Loucy (cell line): Measurements from ENCODE around the gene ZNF655.

Experiments
- H2AFZ ChIP-seq: fragments of 200-600 bp; sonication (generic); 2 replicates; pipeline ENCODE4 v1.6.0; 2016; ENCODE audit warnings: antibody characterized with exemption, mild to moderate bottlenecking, low read length, moderate library complexity
- H3F3A ChIP-seq: fragments of 200-600 bp; 2 replicates; pipeline ENCODE4 v1.6.0; 2016; ENCODE audit warnings: antibody characterized with exemption, low read depth, mild to moderate bottlenecking
- H3K27me3 ChIP-seq: fragments of 200-600 bp; sonication (generic); 2 replicates; pipeline ENCODE4 v1.6.1; 2014; ENCODE audit warnings: low read length, mild to moderate bottlenecking; ENCODE audit not compliant: insufficient read depth, poor library complexity, severe bottlenecking
- H3K36me3 ChIP-seq: fragments of 200-600 bp; sonication (generic); 2 replicates; pipeline ENCODE4 v1.6.1; 2016; ENCODE audit warnings: low read length; ENCODE audit not compliant: insufficient read depth
- H3K4me1 ChIP-seq: fragments of 200-600 bp; sonication (generic); 2 replicates; pipeline ENCODE4 v1.5.1; 2014; ENCODE audit warnings: low read length, mild to moderate bottlenecking; ENCODE audit not compliant: insufficient read depth, poor library complexity, severe bottlenecking
- H3K4me2 ChIP-seq: fragments of 200-600 bp; sonication (generic); 2 replicates; pipeline ENCODE4 v1.6.0; 2014; ENCODE audit warnings: antibody characterized with exemption, low read length, low read depth, mild to moderate bottlenecking; ENCODE audit not compliant: poor library complexity, severe bottlenecking
- H3K4me3 ChIP-seq: fragments of 200-600 bp; sonication (generic); 2 replicates; pipeline ENCODE4 v1.5.1; 2014; ENCODE audit warnings: low read length, mild to moderate bottlenecking, mixed read lengths; ENCODE audit not compliant: poor library complexity, severe bottlenecking
- H3K79me2 ChIP-seq: fragments of 200-600 bp; sonication (generic); 2 replicates; pipeline ENCODE4 v1.6.1; 2014; ENCODE audit warnings: low read length; ENCODE audit not compliant: insufficient read depth
- H3K9ac ChIP-seq: fragments of 200-600 bp; sonication (generic); 2 replicates; pipeline ENCODE4 v1.6.0; 2014; ENCODE audit warnings: mild to moderate bottlenecking, low read depth, low read length, moderate library complexity; ENCODE audit not compliant: poor library complexity, severe bottlenecking
- H3K9me2 ChIP-seq: fragments of 200-600 bp; sonication (generic); replicated peaks from 2 replicates; pipeline ENCODE4 v1.6.1; 2016; ENCODE audit warnings: low read depth, low read length, mixed read lengths
- H3K9me3 ChIP-seq: fragments of 200-600 bp; sonication (generic); 2 replicates; pipeline ENCODE4 v1.6.1; 2014; ENCODE audit warnings: mild to moderate bottlenecking, antibody characterized with exemption, low read length, low read depth; ENCODE audit not compliant: insufficient read depth
- H4K20me1 ChIP-seq: fragments of 200-600 bp; sonication (generic); 2 replicates; pipeline ENCODE4 v1.6.0; 2014; ENCODE audit warnings: antibody characterized with exemption, low read length, mild to moderate bottlenecking; ENCODE audit not compliant: insufficient read depth, poor library complexity, severe bottlenecking
- CTCF ChIP-seq: fragments of 200-600 bp; sonication (generic); conservative IDR thresholded peaks from 2 replicates; pipeline ENCODE4 v1.5.1; 2014; ENCODE audit warnings: mild to moderate bottlenecking, antibody characterized with exemption, low read length
- EZH2phosphoT487 ChIP-seq: fragments of 200-600 bp; IDR thresholded peaks from 2 replicates; pipeline ENCODE4 v1.6.1; 2018; ENCODE audit warnings: antibody characterized with exemption, mild to moderate bottlenecking, moderate library complexity, borderline replicate concordance

The ZNF655 gene

DNA sequence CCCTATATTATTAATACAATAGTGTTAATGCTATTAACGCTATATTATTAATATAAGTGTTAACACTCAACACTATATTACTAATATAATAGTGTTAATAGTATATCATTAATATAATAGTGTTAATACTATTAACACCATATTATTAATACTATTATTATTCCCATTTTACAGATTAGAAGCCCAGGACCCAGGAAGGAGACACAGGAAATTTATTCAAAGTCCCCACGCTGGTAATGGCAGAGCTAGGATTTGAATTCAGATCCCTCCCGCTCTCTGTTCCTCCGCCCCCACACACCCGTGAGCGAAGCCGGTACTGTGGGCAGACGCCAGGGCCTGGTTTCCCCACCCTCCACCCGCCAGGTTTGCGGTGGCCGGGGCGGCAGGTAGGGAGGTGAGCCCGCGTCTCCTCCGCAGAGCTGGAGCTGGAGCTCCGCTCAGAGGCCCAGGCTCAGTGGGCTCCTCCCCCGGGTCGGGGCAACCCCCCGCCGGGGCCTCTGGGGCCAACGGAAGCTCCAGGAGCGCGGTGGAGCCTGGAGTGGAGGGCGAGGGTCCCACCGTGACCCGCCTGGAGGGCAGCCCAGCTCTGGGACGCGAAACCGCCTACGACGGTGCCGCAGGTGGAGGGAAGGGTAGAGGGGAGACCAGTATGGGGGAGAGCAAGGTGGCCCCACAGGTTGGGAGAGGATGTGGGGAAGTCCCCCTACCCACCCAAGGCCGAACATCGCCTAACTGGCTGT lies 39.5 kb downstream of the ZNF655 start, which contains the start of gene TMEM225B:
TMEM225B (plus strand) TSS at position 506 of the 740 bp plus-strand sequence. CDS start 6,122 bp downstream, outside the sequence.
- Histone ChIP-seq H3K4me2 (no peak within 1 kb of the TSS), H3K79me2 (no peaks in the 10 kb centered on the region)

DNA sequence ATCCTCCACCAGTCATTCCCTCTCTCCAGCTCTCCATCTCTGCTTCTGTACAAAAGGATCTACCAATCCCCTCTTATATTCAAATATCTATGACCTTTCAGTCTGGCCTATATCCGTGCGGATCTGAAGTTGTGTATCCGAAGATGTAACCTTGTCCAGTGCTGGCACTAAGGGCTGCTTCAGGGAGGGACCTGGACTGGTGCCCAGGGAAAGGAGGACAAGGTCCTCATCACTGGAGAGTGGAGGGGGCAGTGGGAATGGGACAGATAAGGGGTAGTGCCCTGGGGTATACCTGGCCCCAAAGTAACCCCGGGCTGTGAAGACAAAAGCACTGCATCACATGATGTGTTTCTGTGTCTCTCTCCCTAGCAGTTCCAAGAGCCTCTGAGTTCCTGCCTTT lies 41.4 kb downstream of the ZNF655 start:
- Histone ChIP-seq H3K27me3 (no peaks in the 10 kb centered on the region), H3K4me2 (no peak overlapping the region), H3K79me2 (no peaks in the 10 kb centered on the region), H3K4me3 (no peak overlapping the region), H3K4me1 (no peaks in the 10 kb centered on the region), H3K9me3 (no peaks in the 10 kb centered on the region), H3K9me2 (no peaks in the 10 kb centered on the region), H3K9ac (no peak overlapping the region), H2AFZ (no peak overlapping the region), H3K36me3 (no peaks in the 10 kb centered on the region), H3F3A (no peaks in the 10 kb centered on the region), H4K20me1 (no peaks in the 10 kb centered on the region)
- TF ChIP-seq CTCF (no peak), EZH2phosphoT487 (no peak)

More for the DNA sequence above, 39.5 kb downstream of the ZNF655 start, which contains the start of gene TMEM225B:
- H3K36me3 ChIP-seq = no peaks in the 10 kb centered on the region
- TF ChIP-seq CTCF = no peak
- no peak for TF ChIP-seq EZH2phosphoT487
- H4K20me1 ChIP-seq = no peaks in the 10 kb centered on the region
- H3K4me3 ChIP-seq = no peak within 1 kb of the TSS
- H3K9ac ChIP-seq = no peak within 1 kb of the TSS
- H3F3A ChIP-seq = no peaks in the 10 kb centered on the region
- H3K9me2 ChIP-seq = no peaks in the 10 kb centered on the region
- H3K9me3 ChIP-seq = no peaks in the 10 kb centered on the region
- no peak within 1 kb of the TSS for H2AFZ ChIP-seq
- no peaks in the 10 kb centered on the region for H3K4me1 ChIP-seq
- no peaks in the 10 kb centered on the region for H3K27me3 ChIP-seq

DNA sequence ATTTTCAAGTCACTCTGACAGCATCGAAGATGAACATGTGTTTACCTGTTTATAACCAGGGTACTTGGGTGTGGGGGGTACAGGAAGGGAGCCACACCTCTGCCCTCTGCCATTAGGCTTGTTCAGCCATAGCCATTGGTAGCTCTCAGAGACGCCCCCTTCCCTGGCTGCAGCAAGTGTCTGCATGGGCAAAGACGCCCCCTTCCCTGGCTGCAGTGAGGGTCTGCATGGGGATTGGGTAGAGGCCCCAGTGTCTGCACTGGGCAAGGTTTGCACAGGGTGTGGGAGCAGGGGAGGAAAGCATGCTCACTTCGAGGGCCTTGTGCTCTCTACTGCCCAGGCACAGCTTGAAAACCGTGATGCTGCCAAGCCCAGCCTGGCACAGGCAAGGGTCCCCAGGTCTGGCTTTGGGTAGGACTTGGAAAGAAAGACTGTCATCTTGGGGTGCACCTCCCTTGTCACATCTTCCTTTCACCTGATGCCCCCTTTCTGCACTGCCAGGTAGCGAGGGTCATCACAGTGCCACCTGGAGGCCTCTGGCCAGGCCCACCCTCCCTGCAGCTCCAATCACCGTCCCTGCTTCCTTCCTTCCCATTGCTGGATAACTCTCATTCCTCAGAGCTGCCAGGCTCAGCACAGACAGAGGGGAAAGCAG lies 43.3 kb downstream of the ZNF655 start:
- Histone ChIP-seq H3K79me2 (no peaks in the 10 kb centered on the region), H3K27me3 (no peaks in the 10 kb centered on the region), H3K4me3 (no peak overlapping the region), H2AFZ (no peak overlapping the region), H4K20me1 (no peaks in the 10 kb centered on the region), H3K4me1 (no peaks in the 10 kb centered on the region), H3K36me3 (no peaks in the 10 kb centered on the region), H3K9me2 (no peaks in the 10 kb centered on the region), H3F3A (no peaks in the 10 kb centered on the region), H3K9me3 (no peaks in the 10 kb centered on the region), H3K4me2 (no peak overlapping the region), H3K9ac (no peak overlapping the region)
- no peak; the same call in 1 of the 2 replicates for TF ChIP-seq CTCF
- no peak for TF ChIP-seq EZH2phosphoT487
